HepG2 (cell line): ENCODE results near the gene TRIM62. TPM values are rescaled to one million over a fixed set of nuclear protein-coding genes. Genes with fewer than 3 reads are reported as not detected.

Experiments used
- ATAC-seq: fragments of 200-7000 bp; cut with Tn5 transposase; 3 replicates; pipeline ENCODE4 v1.9.1; 2020; ENCODE audit warnings: mild to moderate bottlenecking, moderate library complexity
- BruUV-seq: library from RNA; stranded (reverse); fragments of 400-500 nt; replicated peaks from 2 replicates; lab custom pipeline; 2021; lab: Mats Ljungman, UMichigan
- CTCF ChIA-PET: fragments of 300-600 bp; formaldehyde crosslinking; extraction: SDS; loops from one replicate; lab custom pipeline; 2021; ENCODE audit warnings: low total read pairs, inconsistent platforms, low intra/inter-chr PET ratio; lab: Yijun Ruan, JAX
- POLR2A ChIA-PET: fragments of 350-600 bp; sonication (Branson Sonifier 250); formaldehyde crosslinking; loops from one replicate; lab custom pipeline; 2020; ENCODE audit warnings: antibody characterized with exemption, inconsistent platforms; lab: Yijun Ruan, JAX
- DNase-seq: peaks from one replicate; pipeline ENCODE4 v3.0.0-alpha.2; 2015; ENCODE audit warnings: low spot score
- FAIRE-seq: peaks from 3 replicates; lab custom pipeline; 2011; peaks lifted over from hg19 to GRCh38; lab: Jason Lieb, UNC
- H2AFZ ChIP-seq: one replicate; pipeline ENCODE4 v1.6.1; 2011; ENCODE audit warnings: low read length, inconsistent platforms
- H3K27ac ChIP-seq: fragments of 300-600 bp; 3 replicates; pipeline ENCODE4 v1.8.0; 2011; ENCODE audit warnings: mixed run types, mild to moderate bottlenecking, mixed read lengths, low read length, inconsistent platforms; ENCODE audit not compliant: insufficient read depth; ENCODE audit errors: extremely low read length
- H3K27me3 ChIP-seq, 2 experiments: fragments of 200-600 bp in 1 of 2; 2 replicates in 1 of 2; 3 replicates in 1 of 2; pipeline versions ENCODE4 v1.6.0 to v1.8.0; 2011; ENCODE audit warnings: low read length in 2 of 2, mild to moderate bottlenecking in 2 of 2, moderate library complexity in 2 of 2, inconsistent platforms in 1 of 2; ENCODE audit not compliant: insufficient read depth in 2 of 2, control insufficient read depth in 1 of 2
- H3K36me3 ChIP-seq, 2 experiments: fragments of 200-600 bp in 1 of 2; replicated peaks in 1 of 2; 2 replicates in 1 of 2; 3 replicates in 1 of 2; pipeline versions ENCODE4 v1.5.1 to v1.8.0; 2011; ENCODE audit warnings: low read length in 2 of 2, inconsistent platforms in 1 of 2; ENCODE audit not compliant: insufficient read depth in 2 of 2, control insufficient read depth in 1 of 2
- H3K4me1 ChIP-seq: 2 replicates; pipeline ENCODE4 v1.5.1; 2012; ENCODE audit warnings: low read length, inconsistent platforms; ENCODE audit not compliant: insufficient read depth
- H3K4me2 ChIP-seq: 2 replicates; pipeline ENCODE4 v1.6.0; 2011; ENCODE audit warnings: low read depth, low read length, inconsistent platforms
- H3K4me3 ChIP-seq, 3 experiments: fragments of 200-600 bp in 1 of 3; sonication (generic), shearing (Covaris generic) in 1 of 3; replicated peaks in 1 of 3; 2 replicates each; pipeline ENCODE4 v1.5.1; 2011 to 2016; ENCODE audit warnings: low read length in 3 of 3, inconsistent platforms in 2 of 3, low read depth in 2 of 3, mild to moderate bottlenecking in 2 of 3, control low read depth in 1 of 3, mixed read lengths in 1 of 3; ENCODE audit not compliant: insufficient read depth in 1 of 3
- H3K79me2 ChIP-seq: one replicate; pipeline ENCODE4 v1.6.1; 2011; ENCODE audit warnings: low read length, inconsistent platforms; ENCODE audit not compliant: insufficient read depth
- H3K9ac ChIP-seq: 2 replicates; pipeline ENCODE4 v1.6.0; 2011; ENCODE audit warnings: mild to moderate bottlenecking, low read depth, low read length, inconsistent platforms; ENCODE audit not compliant: insufficient read depth
- H3K9me3 ChIP-seq: 2 replicates; pipeline ENCODE4 v1.5.1; 2012; ENCODE audit warnings: mild to moderate bottlenecking, low read length
- H4K20me1 ChIP-seq: 2 replicates; pipeline ENCODE4 v1.6.0; 2011; ENCODE audit warnings: inconsistent platforms, mild to moderate bottlenecking, low read length, moderate library complexity; ENCODE audit not compliant: insufficient read depth
- AFF4 ChIP-seq: sonication (generic); formaldehyde crosslinking; IDR thresholded peaks from 2 replicates; pipeline ENCODE4 v1.4.0; 2020; ENCODE audit warnings: missing genetic modification reagents
- GFI1 ChIP-seq: sonication (generic); formaldehyde crosslinking; IDR thresholded peaks from 2 replicates; pipeline ENCODE4 v1.5.0; 2020; ENCODE audit warnings: missing genetic modification reagents, mild to moderate bottlenecking, borderline replicate concordance
- MEIS1 ChIP-seq: sonication (generic); formaldehyde crosslinking; IDR thresholded peaks from 2 replicates; pipeline ENCODE4 v1.9.0; 2021; ENCODE audit warnings: mild to moderate bottlenecking, missing genetic modification reagents, moderate library complexity, borderline replicate concordance
- MNT ChIP-seq: fragments of 450-650 bp; IDR thresholded peaks from 2 replicates; pipeline ENCODE4 v1.6.1; 2016
- TARDBP ChIP-seq: sonication (generic); formaldehyde crosslinking; IDR thresholded peaks from 2 replicates; pipeline ENCODE4 v1.8.0; 2022; ENCODE audit warnings: mild to moderate bottlenecking, missing genetic modification reagents
- WIZ ChIP-seq: sonication (generic); formaldehyde crosslinking; IDR thresholded peaks from 2 replicates; pipeline ENCODE4 v1.5.1; 2020; ENCODE audit warnings: mild to moderate bottlenecking, missing genetic modification reagents
- ZNF17 ChIP-seq: sonication (generic); formaldehyde crosslinking; IDR thresholded peaks from 2 replicates; pipeline ENCODE4 v1.5.0; 2020; ENCODE audit warnings: mild to moderate bottlenecking, missing genetic modification reagents
- ZNF441 ChIP-seq: sonication (generic); formaldehyde crosslinking; IDR thresholded peaks from 2 replicates; pipeline ENCODE4 v1.7.0; 2021; ENCODE audit warnings: missing genetic modification reagents, borderline replicate concordance
- WGBS: methylation state at CpG from one replicate; pipeline ENCODE4 v1.1.6; 2017; ENCODE audit warnings: low lambda C conversion rate; 5-methylcytosine and 5-hydroxymethylcytosine counted together
- in situ Hi-C: cut with HindIII; loops from 2 replicates; pipeline ENCODE4 v1.10.0; 2017; ENCODE audit warnings: low pct_unique_long_range_greater_than_20kb; ENCODE audit not compliant: extremely low pct_ligation_motif_present
- intact Hi-C: fragments of 100-400 bp; cut with micrococcal nuclease; formaldehyde crosslinking; loops from one replicate; pipeline ENCODE4 v1.10.0; 2022; ENCODE audit not compliant: unreplicated experiment
- polyA plus RNA-seq, 8 experiments: library from polyadenylated mRNA; depleted of rRNA in 3 of 8; stranded (reverse) in 7 of 8; unstranded in 1 of 8; fragments of >200 nt; fragmentation: Illumina TruSeq in 4 of 8; extraction: Trizol in 4 of 8; gene quantifications; 2 replicates each; pipeline versions ENCODE4 v1.2.1 to v1.2.3, GENCODE V29; 2011 to 2016; ENCODE audit warnings: low read depth in 4 of 8, missing spikeins in 1 of 8, mixed read lengths in 1 of 8; ENCODE audit not compliant: insufficient read depth in 1 of 8
- total RNA-seq, 5 experiments: library from RNA; depleted of rRNA; stranded (reverse); fragments of >200 nt; fragmentation: Illumina TruSeq; extraction: Trizol; gene quantifications; 2 replicates each; pipeline ENCODE4 v1.2.3, GENCODE V29; 2016; ENCODE audit warnings: low read depth in 1 of 5
- TF ChIP-seq, protein P1 (sequence below): fragments of 450-650 bp; IDR thresholded peaks from 2 replicates; pipeline ENCODE4 v1.6.1; 2017

TRIM62 gene
- total and polyA plus RNA-seq, 2 of the 13 experiments (the other 11 are each of a cell fraction or from before 2014, with no cell fraction given), result 0.53 to 0.57 TPM

DNA sequence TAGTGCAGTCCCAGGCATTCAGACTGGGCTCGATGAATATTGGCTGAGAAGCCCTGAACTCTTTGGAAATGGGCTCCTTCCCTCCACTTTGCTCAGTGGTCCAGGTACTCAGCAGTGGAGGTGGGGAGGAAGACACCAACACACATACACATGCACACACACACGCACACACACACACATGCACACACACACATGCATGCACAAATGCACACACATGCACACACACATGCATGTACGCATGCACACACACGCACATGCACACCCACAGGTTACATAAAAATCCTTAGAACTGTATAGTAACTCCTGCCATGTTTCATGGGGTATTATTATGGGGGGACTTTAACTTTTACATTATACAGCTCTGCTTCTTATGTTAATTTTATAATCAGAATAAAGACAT is 5.0 kb downstream of the TRIM62 start:
- FAIRE-seq, result no peak
- Histone ChIP-seq H3K9ac (no peak overlapping the region), H3K27ac (no peak overlapping the region), H3K36me3 (0 out of 5 replicates have a peak, but pooled peaks cover 0 to 1% of the 10 kb centered on the region in 2 experiments), H3K4me3 (no peak overlapping the region), H4K20me1 (no peaks in the 10 kb centered on the region), H3K27me3 (no peaks in the 10 kb centered on the region), H3K4me1 (peaks cover 17% of the 10 kb centered on the region), H3K79me2 (no peaks in the 10 kb centered on the region), H3K4me2 (no peak overlapping the region), H2AFZ (no peak overlapping the region), H3K9me3 (no peaks in the 10 kb centered on the region)
- POLR2A ChIA-PET, result no interaction called here
- in situ Hi-C loops (loop anchor here (10.0 kb wide), 1 partner anchor 62 kb away; no protein-coding TSS in a partner anchor), intact Hi-C loops (no loop called here)
- TF ChIP-seq WIZ (CRISPR knock-in tag) (no peak), MNT (peak; percentile 65)
- WGBS, result 61% methylated on average over 3 of the region's 4 CpGs
- no peak for DNase-seq
- CTCF ChIA-PET, result no interaction called here
- ATAC-seq, result no peak
- no TSS peak for BruUV-seq

GRCh38 chr1:33176362-33176850 is 5.4 kb downstream of the TRIM62 start:
- Histone ChIP-seq H3K27me3 (no peaks in the 10 kb centered on the region), H3K4me3 (no peak overlapping the region), H3K36me3 (0 out of 5 replicates have a peak, but pooled peaks cover 0 to 1% of the 10 kb centered on the region in 2 experiments), H2AFZ (no peak overlapping the region), H3K9ac (no peak overlapping the region), H3K79me2 (no peaks in the 10 kb centered on the region), H3K27ac (no peak overlapping the region), H3K9me3 (no peaks in the 10 kb centered on the region), H3K4me2 (no peak overlapping the region), H4K20me1 (no peaks in the 10 kb centered on the region), H3K4me1 (peaks cover 17% of the 10 kb centered on the region)
- 95% methylated on average over 7 of the region's 11 CpGs for WGBS
- DNase-seq (no peak), FAIRE-seq (no peak), ATAC-seq (no peak)
- intact Hi-C loops, result no loop called here
- CTCF ChIA-PET, result no interaction called here
- in situ Hi-C loops, result loop anchor here (10.0 kb wide), 1 partner anchor 62 kb away; no protein-coding TSS in a partner anchor
- no TSS peak for BruUV-seq
- POLR2A ChIA-PET, result no interaction called here
- no peak for TF ChIP-seq MEIS1
- TF ChIP-seq ZNF17 (CRISPR knock-in tag), result no peak
- TF ChIP-seq, protein P1, sequence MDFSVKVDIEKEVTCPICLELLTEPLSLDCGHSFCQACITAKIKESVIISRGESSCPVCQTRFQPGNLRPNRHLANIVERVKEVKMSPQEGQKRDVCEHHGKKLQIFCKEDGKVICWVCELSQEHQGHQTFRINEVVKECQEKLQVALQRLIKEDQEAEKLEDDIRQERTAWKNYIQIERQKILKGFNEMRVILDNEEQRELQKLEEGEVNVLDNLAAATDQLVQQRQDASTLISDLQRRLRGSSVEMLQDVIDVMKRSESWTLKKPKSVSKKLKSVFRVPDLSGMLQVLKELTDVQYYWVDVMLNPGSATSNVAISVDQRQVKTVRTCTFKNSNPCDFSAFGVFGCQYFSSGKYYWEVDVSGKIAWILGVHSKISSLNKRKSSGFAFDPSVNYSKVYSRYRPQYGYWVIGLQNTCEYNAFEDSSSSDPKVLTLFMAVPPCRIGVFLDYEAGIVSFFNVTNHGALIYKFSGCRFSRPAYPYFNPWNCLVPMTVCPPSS, result no peak
- no peak for TF ChIP-seq GFI1
- TF ChIP-seq ZNF441 (CRISPR knock-in tag), result no peak
- TF ChIP-seq TARDBP, result no peak
- no peak for TF ChIP-seq AFF4 (CRISPR knock-in tag)
